BJ (cell line): ENCODE results near the gene NALCN. TPM values are rescaled to one million over a fixed set of nuclear protein-coding genes. Genes with fewer than 3 reads are reported as not detected.
A peak's percentile ranks its signal among the peaks of the same experiment; 100 is the strongest.

Experiments
- CTCF ChIA-PET: fragments of 350-600 bp; formaldehyde crosslinking; extraction: SDS; loops from one replicate; lab custom pipeline; 2021; ENCODE audit warnings: antibody characterized with exemption, inconsistent platforms; lab: Yijun Ruan, JAX
- POLR2A ChIA-PET: fragments of 300-600 bp; sonication (Branson Sonifier 250); formaldehyde crosslinking; extraction: SDS; loops from one replicate; lab custom pipeline; 2021; ENCODE audit warnings: antibody characterized with exemption; lab: Charles Lee
- DNase-seq: peaks from one replicate; pipeline ENCODE4 v3.0.0-alpha.2; 2011; ENCODE audit warnings: low read depth
- H3K27me3 ChIP-seq: 2 replicates; pipeline ENCODE4 v1.6.0; 2011; ENCODE audit warnings: low read length; ENCODE audit not compliant: control insufficient read depth, insufficient read depth
- H3K36me3 ChIP-seq: 2 replicates; pipeline ENCODE4 v1.5.1; 2011; ENCODE audit warnings: low read length; ENCODE audit not compliant: control insufficient read depth, insufficient read depth
- H3K4me3 ChIP-seq: 2 replicates; pipeline ENCODE4 v1.5.1; 2011; ENCODE audit warnings: low read depth, mild to moderate bottlenecking, control low read depth, low read length
- polyA plus RNA-seq: library from polyadenylated mRNA; depleted of rRNA; stranded (reverse); fragments of >200 nt; gene quantifications from 2 replicates; pipeline ENCODE4 v1.2.3, GENCODE V29; 2011
- TF ChIP-seq, protein P1 (sequence below): IDR thresholded peaks from 2 replicates; pipeline ENCODE4 v1.5.1; 2011; ENCODE audit warnings: low read depth, mild to moderate bottlenecking, control low read depth, inconsistent platforms, low read length, moderate library complexity; ENCODE audit not compliant: insufficient read depth

NALCN gene
- polyA plus RNA-seq, 1 experiment, result 2.9 TPM

DNA sequence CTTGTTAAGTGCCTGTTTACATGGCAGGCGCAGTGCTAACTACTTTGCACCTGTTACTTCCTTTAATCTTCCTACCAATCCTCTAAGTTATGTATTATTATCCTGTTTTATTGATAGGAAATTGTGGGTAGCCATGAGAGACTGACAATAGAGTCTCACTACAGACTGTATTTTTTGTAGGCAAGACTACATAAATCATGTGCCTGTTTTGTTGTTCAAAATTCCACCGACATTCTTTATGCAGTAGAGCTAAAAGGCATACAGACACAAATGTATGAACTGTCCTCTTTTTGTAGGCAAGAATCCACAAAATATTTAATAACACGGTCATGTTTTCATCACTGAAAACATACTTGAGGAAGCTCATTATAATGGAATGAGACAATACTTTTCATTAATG, 205.5 kb downstream of the NALCN start:
- TF ChIP-seq, protein P1, sequence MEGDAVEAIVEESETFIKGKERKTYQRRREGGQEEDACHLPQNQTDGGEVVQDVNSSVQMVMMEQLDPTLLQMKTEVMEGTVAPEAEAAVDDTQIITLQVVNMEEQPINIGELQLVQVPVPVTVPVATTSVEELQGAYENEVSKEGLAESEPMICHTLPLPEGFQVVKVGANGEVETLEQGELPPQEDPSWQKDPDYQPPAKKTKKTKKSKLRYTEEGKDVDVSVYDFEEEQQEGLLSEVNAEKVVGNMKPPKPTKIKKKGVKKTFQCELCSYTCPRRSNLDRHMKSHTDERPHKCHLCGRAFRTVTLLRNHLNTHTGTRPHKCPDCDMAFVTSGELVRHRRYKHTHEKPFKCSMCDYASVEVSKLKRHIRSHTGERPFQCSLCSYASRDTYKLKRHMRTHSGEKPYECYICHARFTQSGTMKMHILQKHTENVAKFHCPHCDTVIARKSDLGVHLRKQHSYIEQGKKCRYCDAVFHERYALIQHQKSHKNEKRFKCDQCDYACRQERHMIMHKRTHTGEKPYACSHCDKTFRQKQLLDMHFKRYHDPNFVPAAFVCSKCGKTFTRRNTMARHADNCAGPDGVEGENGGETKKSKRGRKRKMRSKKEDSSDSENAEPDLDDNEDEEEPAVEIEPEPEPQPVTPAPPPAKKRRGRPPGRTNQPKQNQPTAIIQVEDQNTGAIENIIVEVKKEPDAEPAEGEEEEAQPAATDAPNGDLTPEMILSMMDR, result no peak
- no peak for DNase-seq
- no peak overlapping the region for H3K4me3 ChIP-seq
- no peaks in the 10 kb centered on the region for H3K27me3 ChIP-seq
- H3K36me3 ChIP-seq, result no peaks in the 10 kb centered on the region
- POLR2A ChIA-PET, result no interaction called here
- CTCF ChIA-PET, result no interaction called here

DNA sequence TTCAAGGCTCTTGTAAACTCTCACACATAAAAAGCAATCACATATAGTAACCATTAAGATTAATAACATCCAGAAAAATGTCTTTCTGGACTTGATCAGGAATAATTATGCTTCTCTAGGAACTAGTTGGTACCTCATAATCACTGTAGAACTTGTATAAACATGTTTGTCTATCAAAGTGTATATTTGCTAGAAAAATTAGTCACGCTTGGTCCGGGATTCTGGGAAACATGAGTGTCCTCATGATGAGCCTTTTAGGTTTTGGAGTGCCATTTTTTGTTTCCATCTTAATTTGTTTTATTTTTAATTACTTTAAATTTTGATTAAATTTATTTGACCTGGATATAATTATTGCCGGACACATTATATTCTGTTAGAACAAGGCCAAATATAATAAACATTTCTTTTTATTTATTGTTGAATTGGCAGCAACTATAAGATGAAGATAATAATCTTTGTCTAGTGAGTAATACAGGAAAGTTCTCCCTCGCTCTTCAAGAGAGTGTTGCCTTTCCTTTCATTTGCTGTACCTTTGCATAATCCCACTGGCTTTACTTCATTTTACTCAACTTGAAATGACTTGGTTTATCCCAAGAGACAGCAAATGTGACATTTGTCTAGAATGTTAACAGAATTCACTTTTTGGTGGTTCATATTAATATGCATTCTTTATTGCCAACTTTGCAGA, 207.0 kb downstream of the NALCN start:
- CTCF ChIA-PET, result no interaction called here
- TF ChIP-seq, protein P1, result no peak
- POLR2A ChIA-PET, result no interaction called here
- Histone ChIP-seq H3K36me3 (no peaks in the 10 kb centered on the region), H3K27me3 (no peaks in the 10 kb centered on the region), H3K4me3 (no peak overlapping the region)
- no peak for DNase-seq

DNA sequence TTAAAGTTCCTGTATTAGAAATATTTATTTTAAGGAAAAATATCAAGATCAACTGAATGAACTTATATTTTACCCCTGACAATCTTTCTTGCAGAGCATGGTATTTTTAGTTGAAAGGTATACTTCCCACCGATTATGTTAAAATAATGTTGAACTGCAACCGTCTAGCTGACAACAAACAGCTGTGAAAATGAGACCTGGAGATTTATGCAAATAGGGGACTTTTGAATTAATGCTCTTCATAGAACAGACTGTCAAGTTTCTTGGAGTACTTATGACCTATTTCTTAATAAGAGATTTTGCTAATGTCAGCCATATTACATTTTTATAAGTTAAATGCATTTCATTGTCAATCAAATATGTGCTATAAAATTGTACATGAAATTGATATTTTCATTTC, 210.9 kb downstream of the NALCN start:
- TF ChIP-seq, protein P1, result no peak
- CTCF ChIA-PET, result no interaction called here
- H3K36me3 ChIP-seq, result no peaks in the 10 kb centered on the region
- POLR2A ChIA-PET, result no interaction called here
- H3K4me3 ChIP-seq, result no peak overlapping the region
- DNase-seq, result no peak
- no peaks in the 10 kb centered on the region for H3K27me3 ChIP-seq

DNA sequence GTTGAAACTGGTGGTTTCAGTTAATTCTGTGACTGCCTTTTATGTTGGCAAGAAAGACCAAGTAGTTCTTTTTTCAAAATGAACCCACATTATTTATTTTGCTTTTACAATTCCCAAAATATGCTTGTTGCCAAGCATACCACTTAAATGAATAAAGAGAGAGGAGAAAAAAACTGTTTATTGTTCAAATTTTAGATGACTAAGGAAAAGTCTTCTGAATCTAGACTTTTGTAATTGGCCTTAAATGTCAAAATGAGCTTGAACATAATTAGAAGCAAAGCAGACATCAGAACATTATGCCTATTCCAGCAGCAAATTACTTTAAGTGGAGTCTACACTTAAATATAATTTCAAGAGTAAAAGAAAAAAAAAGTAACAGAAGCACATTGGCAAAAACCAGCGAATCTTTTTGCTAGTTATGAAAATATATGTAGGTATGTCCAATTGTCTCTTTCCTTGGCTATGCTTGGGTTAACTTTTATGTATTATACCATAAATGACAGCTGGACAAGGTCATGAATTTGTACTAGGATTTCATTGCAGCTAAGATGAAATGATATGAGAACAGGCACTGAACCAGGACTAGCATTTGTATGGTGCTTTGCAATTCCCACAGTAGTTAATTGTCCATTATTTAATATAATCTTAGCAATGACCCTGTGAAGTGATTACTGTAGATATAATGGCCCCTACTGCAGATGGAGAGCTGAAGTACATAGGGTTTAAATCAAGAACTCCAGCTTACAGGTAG, 211.9 kb downstream of the NALCN start:
- Histone ChIP-seq H3K36me3 (no peaks in the 10 kb centered on the region), H3K27me3 (no peaks in the 10 kb centered on the region), H3K4me3 (no peak overlapping the region)
- ChIA-PET POLR2A (no interaction called here), CTCF (no interaction called here)
- DNase-seq, result peak; percentile 13
- TF ChIP-seq, protein P1, result no peak

DNA sequence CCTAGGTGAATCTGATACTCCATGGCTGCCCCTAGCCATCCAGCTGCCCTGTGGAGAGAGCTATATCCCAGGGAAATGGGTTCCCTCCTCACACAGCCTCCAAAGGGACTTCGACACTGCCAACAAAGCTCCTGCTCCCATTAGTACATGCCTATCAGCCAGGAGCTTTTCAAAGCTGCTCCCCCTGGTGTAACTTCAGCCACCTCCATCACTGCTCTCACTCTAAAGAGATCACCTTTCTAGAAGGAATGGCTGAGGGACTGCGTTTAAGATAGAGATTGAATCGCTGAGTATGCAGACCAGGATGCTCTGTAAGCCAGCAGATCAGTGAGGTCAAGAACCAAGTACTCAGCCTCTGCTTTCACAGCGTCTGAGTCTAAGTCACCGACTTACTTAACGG, 213.7 kb downstream of the NALCN start:
- no peak for DNase-seq
- Histone ChIP-seq H3K27me3 (no peaks in the 10 kb centered on the region), H3K4me3 (no peak overlapping the region), H3K36me3 (no peaks in the 10 kb centered on the region)
- ChIA-PET POLR2A (no interaction called here), CTCF (no interaction called here)
- TF ChIP-seq, protein P1, result no peak
